Cardiac fibroblast (primary cell): ENCODE measurements around the gene FER1L5.

Source experiments
- DNase-seq, 2 donors: peaks; one replicate each; pipeline versions ENCODE4 v3.0.0 to v3.0.0-alpha.2; 2010; ENCODE audit warnings: low read depth in 2 of 2
- H3K4me3 ChIP-seq, 2 donors: replicated peaks in 1 of 2; 1 replicate in 1 of 2; 2 replicates in 1 of 2; pipeline ENCODE4 v1.5.1; 2011; ENCODE audit warnings: low read depth in 2 of 2, low read length in 2 of 2, mild to moderate bottlenecking in 2 of 2, moderate library complexity in 1 of 2
- CTCF ChIP-seq: IDR thresholded peaks from one replicate; pipeline ENCODE4 v1.5.1; 2011; ENCODE audit warnings: low read depth, mild to moderate bottlenecking, low read length, inconsistent platforms

FER1L5 gene

GRCh38 chr2:96690306-96691021 lies 47.9 kb downstream of the FER1L5 start:
- DNase-seq, result no peak
- TF ChIP-seq CTCF, result no peak
- no peak overlapping the region for H3K4me3 ChIP-seq

GRCh38 chr2:96691022-96691612 lies 48.6 kb downstream of the FER1L5 start:
- no peak overlapping the region for H3K4me3 ChIP-seq
- no peak for TF ChIP-seq CTCF

GRCh38 chr2:96692094-96692971 lies 49.8 kb downstream of the FER1L5 start:
- TF ChIP-seq CTCF, result no peak
- H3K4me3 ChIP-seq, result no peak overlapping the region
- no peak for DNase-seq

More at GRCh38 chr2:96691022-96691612, 48.6 kb downstream of the FER1L5 start:
- no peak for DNase-seq

GRCh38 chr2:96693286-96694200 lies 51.0 kb downstream of the FER1L5 start:
- no peak for TF ChIP-seq CTCF
- H3K4me3 ChIP-seq, result no peak overlapping the region
- DNase-seq, result no peak

- DNase-seq, result no peak
- no peak for TF ChIP-seq CTCF
- H3K4me3 ChIP-seq, result no peak overlapping the region
Observed at GRCh38 chr2:96694279-96694678, 51.7 kb downstream of the FER1L5 start.
